VCaP (cell line): ENCODE results near the gene PSTPIP2.
"Not testable (repeated sequence)": the region's sequence is repeated elsewhere in the genome, so short reads cannot be mapped to it uniquely, and the experiment has no call there.

Source experiments
- H3K27ac ChIP-seq: fragments of 450-650 bp; 2 replicates; pipeline ENCODE4 v1.5.1; 2017
- TF ChIP-seq, protein P1 (sequence below): fragments of 450-650 bp; conservative IDR thresholded peaks from 2 replicates; pipeline ENCODE4 v1.5.1; 2017; ENCODE audit warnings: mild to moderate bottlenecking, moderate library complexity

PSTPIP2 gene

DNA sequence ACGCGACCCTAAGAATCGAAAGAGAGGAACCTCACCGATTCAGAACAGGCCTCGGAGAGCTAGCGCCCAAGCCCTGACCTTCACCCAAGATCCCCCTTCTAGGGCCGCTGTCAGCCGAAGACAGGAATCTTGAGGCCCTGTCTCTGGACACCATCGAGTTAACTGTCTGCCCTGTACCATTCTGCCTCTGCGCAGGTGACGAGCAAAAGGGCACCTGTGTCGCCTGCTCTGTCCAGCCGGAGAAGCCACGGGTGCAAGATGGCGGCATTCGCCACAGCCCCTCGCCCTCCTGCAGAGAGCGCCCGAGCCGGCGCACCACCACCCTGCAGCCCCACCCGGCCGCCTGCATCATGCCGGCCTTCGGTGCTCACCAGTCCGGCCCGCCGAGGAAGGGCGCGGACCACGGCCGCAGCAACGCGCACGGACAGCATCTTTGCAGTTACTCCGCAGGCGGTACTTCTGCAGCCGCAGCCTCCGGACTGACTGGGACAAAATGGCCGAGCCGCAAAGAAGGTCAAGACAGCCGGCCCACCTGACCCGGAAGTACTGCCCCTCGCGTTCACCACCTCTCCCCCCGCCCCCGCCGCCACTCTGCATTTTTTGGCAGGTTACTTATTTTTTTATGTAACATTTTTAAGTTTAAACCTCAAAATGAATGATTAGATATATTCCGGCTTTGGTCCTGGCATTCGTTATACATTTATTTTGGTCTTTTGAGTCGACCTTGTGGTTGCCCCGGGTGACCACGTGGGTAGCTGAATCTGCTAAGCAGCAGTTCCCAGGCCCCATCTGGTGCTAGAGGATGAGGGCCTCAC lies 25.9 kb upstream of the PSTPIP2 start, which contains the start of gene ATP5F1A:
Gene ATP5F1A, minus strand, starts transcription at position 496 of the 815 bp plus-strand sequence. Its CDS starts 65 bp downstream, at position 431.
- TF ChIP-seq, protein P1, sequence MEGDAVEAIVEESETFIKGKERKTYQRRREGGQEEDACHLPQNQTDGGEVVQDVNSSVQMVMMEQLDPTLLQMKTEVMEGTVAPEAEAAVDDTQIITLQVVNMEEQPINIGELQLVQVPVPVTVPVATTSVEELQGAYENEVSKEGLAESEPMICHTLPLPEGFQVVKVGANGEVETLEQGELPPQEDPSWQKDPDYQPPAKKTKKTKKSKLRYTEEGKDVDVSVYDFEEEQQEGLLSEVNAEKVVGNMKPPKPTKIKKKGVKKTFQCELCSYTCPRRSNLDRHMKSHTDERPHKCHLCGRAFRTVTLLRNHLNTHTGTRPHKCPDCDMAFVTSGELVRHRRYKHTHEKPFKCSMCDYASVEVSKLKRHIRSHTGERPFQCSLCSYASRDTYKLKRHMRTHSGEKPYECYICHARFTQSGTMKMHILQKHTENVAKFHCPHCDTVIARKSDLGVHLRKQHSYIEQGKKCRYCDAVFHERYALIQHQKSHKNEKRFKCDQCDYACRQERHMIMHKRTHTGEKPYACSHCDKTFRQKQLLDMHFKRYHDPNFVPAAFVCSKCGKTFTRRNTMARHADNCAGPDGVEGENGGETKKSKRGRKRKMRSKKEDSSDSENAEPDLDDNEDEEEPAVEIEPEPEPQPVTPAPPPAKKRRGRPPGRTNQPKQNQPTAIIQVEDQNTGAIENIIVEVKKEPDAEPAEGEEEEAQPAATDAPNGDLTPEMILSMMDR = no peak
- H3K27ac ChIP-seq = peak within 1 kb of the TSS; percentile 96

DNA sequence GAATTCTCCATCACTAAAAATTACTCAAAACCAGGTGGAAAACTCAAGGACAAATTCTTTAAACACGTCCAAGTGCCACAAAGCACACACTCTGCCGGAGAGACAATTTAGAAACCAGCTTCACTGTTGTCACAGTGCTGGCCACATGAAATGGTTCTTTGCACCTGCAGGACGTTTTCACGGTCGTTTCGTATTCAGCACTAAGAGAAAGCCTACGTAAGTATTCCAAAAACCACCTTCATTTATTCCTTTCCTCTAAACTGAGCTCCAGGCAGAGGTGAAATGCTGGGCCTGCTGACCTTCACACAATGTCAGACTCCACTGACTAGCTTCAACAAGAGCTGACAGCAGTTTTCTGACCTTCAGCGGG lies 25.4 kb upstream of the PSTPIP2 start:
- TF ChIP-seq, protein P1 = no peak
- peak overlapping the region; percentile 96 for H3K27ac ChIP-seq

DNA sequence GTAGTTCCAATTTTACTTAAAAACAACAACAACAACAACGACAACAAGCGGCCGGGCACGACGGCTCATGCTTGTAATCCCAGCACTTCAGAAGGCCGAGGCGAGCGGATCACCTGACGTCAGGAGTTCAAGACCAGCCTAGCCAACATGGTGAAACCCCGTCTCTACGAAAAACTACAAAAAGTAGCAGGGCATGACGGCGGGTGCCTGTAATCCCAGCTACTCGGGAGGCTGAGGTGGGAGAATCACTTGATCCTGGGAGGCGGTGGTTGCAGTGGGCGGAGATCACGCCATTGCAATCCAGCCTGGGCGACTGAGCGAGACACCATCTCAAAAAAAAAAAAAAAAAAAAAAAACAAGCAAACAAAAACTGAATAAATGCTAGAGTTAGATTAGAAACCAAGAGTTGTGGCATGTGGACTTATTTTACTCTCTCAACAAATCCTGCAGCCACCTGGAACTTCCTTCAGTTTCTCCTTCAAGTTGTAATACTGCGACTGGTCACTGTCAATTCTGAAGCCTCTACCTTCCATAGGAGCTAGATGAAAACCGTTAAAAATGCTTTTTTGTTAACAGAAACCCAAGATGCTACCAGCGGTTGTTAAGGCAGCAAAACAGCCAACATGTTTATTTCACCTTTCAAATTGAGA lies 24.7 kb upstream of the PSTPIP2 start:
- TF ChIP-seq, protein P1 = no peak
- peak overlapping the region; percentile 96 for H3K27ac ChIP-seq

DNA sequence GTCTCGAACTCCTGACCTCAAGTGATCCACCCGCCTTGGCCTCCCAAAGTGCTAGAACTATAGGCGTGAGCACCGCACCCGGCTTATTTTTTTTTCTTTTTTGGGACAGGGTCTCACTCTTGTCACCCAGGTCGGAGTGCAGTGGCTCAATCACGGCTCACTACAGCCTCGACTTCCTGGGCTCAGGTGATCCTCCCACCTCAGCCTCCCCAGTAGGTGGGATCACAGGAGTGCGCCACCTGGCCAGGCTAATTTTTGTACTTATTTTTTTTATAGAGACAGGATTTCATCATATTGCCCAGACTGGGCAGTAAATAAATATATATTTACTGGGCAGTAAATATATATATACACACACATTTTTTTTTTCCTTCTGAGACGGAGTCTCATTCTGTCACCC lies 23.5 kb upstream of the PSTPIP2 start:
- H3K27ac ChIP-seq = no peak overlapping the region; the same call in 1 of the 2 replicates
- TF ChIP-seq, protein P1 = no peak

DNA sequence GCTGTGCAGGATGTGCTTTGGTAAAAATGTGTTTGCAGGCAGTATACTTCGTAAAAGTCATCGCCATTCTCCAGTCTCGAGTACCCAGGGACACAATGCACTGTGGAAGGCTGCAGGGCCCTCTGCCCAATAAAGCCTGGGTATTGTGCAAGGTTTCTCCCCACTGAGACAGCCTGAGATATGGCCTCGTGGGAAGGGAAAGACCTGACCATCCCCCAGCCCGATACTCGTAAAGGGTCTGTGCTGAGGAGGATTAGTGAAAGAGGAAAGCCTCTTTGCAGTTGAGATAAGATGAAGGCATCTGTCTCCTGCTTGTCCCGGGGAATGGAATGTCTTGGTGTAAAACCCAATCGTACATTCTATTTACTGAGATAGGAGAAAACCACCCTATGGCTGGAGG lies 16.4 kb upstream of the PSTPIP2 start:
- not testable (repeated sequence) for H3K27ac ChIP-seq

DNA sequence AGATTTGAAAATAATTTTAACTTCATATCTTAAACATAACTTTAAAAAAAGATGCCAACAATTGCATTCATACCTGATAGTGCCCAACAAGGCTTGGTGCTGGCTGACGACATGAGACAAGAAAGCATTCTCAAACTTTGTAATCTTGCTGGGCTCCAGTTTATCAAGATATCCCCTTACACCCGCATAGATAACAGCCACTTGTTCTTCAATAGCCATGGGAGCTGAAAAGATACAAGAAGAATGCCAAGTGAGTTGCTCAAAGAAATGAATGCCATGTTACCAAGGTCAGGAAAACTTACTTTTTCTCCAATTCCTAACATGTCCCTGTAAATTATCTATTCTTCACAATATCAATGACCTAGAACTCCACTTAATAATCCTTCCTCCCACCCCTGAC lies 12.4 kb upstream of the PSTPIP2 start:
- no peak overlapping the region for H3K27ac ChIP-seq
- TF ChIP-seq, protein P1 = no peak

DNA sequence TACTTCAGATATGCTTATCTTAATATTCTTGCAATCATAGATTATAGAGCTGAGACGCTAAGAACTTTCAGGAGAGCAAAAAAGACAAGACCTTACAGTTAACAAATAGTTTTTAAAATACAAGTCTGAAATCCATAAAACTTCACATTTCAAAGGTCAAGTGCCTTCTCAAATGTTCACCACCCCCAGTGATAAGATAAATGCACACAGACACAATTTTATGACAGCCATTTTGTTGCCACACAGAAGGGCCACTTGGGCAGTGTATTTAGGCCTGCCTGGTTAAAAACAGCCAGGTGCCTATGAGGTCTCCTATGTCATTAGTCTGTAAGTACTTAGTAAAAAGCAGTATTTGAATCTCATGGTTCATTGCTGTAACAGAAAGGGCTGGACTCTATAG lies 8.1 kb upstream of the PSTPIP2 start:
- H3K27ac ChIP-seq = no peak overlapping the region

More for the DNA sequence above, 8.1 kb upstream of the PSTPIP2 start:
- TF ChIP-seq, protein P1 = no peak
